HEK293 (cell line): ENCODE results near the gene DLG1.

Source experiments
- PRDM2 ChIP-seq: fragments of 450-650 bp; formaldehyde crosslinking; IDR thresholded peaks from 2 replicates; pipeline ENCODE4 v1.5.1; 2016; ENCODE audit warnings: missing biosample characterization, missing genetic modification characterization, borderline replicate concordance
- SP2 ChIP-seq: fragments of 450-650 bp; formaldehyde crosslinking; IDR thresholded peaks from 2 replicates; pipeline ENCODE4 v1.5.1; 2016; ENCODE audit warnings: missing biosample characterization, missing genetic modification characterization
- TRIM28 ChIP-seq: IDR thresholded peaks from 2 replicates; pipeline ENCODE4 v1.6.1; 2011; ENCODE audit warnings: low read length, control low read depth, borderline replicate concordance
- YY1 ChIP-seq: fragments of 450-650 bp; formaldehyde crosslinking; IDR thresholded peaks from 2 replicates; pipeline ENCODE4 v1.5.1; 2018; ENCODE audit warnings: missing biosample characterization, missing genetic modification characterization
- YY2 ChIP-seq: fragments of 450-650 bp; formaldehyde crosslinking; IDR thresholded peaks from 2 replicates; pipeline ENCODE4 v1.5.1; 2016; ENCODE audit warnings: missing biosample characterization, missing genetic modification characterization
- ZBTB11 ChIP-seq: fragments of 450-650 bp; formaldehyde crosslinking; conservative IDR thresholded peaks from 2 replicates; pipeline ENCODE4 v1.5.1; 2016; ENCODE audit warnings: low read depth, missing biosample characterization, missing genetic modification characterization
- ZBTB20 ChIP-seq: fragments of 450-650 bp; formaldehyde crosslinking; IDR thresholded peaks from 2 replicates; pipeline ENCODE4 v1.5.1; 2016; ENCODE audit warnings: missing biosample characterization, missing genetic modification characterization
- ZBTB21 ChIP-seq: fragments of 450-650 bp; formaldehyde crosslinking; IDR thresholded peaks from 2 replicates; pipeline ENCODE4 v1.5.1; 2017; ENCODE audit warnings: missing biosample characterization, missing genetic modification characterization
- ZBTB44 ChIP-seq: fragments of 450-650 bp; IDR thresholded peaks from 2 replicates; pipeline ENCODE4 v1.5.1; 2018; ENCODE audit warnings: missing biosample characterization, mild to moderate bottlenecking, missing genetic modification characterization
- ZBTB48 ChIP-seq: fragments of 450-650 bp; formaldehyde crosslinking; IDR thresholded peaks from 2 replicates; pipeline ENCODE4 v1.5.1; 2016; ENCODE audit warnings: missing biosample characterization, missing genetic modification characterization
- ZEB2 ChIP-seq: fragments of 450-650 bp; formaldehyde crosslinking; IDR thresholded peaks from 2 replicates; pipeline ENCODE4 v1.5.1; 2016; ENCODE audit warnings: missing biosample characterization, missing genetic modification characterization
- ZFP69B ChIP-seq: fragments of 450-650 bp; formaldehyde crosslinking; IDR thresholded peaks from 2 replicates; pipeline ENCODE4 v1.5.1; 2016; ENCODE audit warnings: missing biosample characterization, missing genetic modification characterization
- ZNF132 ChIP-seq: fragments of 450-650 bp; formaldehyde crosslinking; IDR thresholded peaks from 2 replicates; pipeline ENCODE4 v1.5.1; 2017; ENCODE audit warnings: missing biosample characterization, missing genetic modification characterization, borderline replicate concordance
- ZNF23 ChIP-seq: fragments of 450-650 bp; formaldehyde crosslinking; IDR thresholded peaks from 2 replicates; pipeline ENCODE4 v1.5.1; 2016; ENCODE audit warnings: missing biosample characterization, missing genetic modification characterization, borderline replicate concordance
- ZNF239 ChIP-seq: fragments of 450-650 bp; formaldehyde crosslinking; IDR thresholded peaks from 2 replicates; pipeline ENCODE4 v1.5.1; 2016; ENCODE audit warnings: missing biosample characterization, missing genetic modification characterization
- ZNF335 ChIP-seq: fragments of 450-650 bp; formaldehyde crosslinking; conservative IDR thresholded peaks from 2 replicates; pipeline ENCODE4 v1.5.1; 2016; ENCODE audit warnings: missing biosample characterization, missing genetic modification characterization
- ZNF341 ChIP-seq: fragments of 450-650 bp; formaldehyde crosslinking; IDR thresholded peaks from 2 replicates; pipeline ENCODE4; 2016; ENCODE audit warnings: low read depth, missing biosample characterization, missing genetic modification characterization
- ZNF416 ChIP-seq: fragments of 450-650 bp; formaldehyde crosslinking; IDR thresholded peaks from 2 replicates; pipeline ENCODE4 v1.5.1; 2016; ENCODE audit warnings: missing biosample characterization, missing genetic modification characterization
- ZNF514 ChIP-seq: fragments of 450-650 bp; formaldehyde crosslinking; IDR thresholded peaks from 2 replicates; pipeline ENCODE4 v1.5.1; 2016; ENCODE audit warnings: missing biosample characterization, missing genetic modification characterization
- ZNF677 ChIP-seq: fragments of 450-650 bp; IDR thresholded peaks from 2 replicates; pipeline ENCODE4 v1.5.0; 2018; ENCODE audit warnings: missing biosample characterization, mild to moderate bottlenecking, missing genetic modification characterization, moderate library complexity
- ZSCAN16 ChIP-seq: fragments of 450-650 bp; formaldehyde crosslinking; IDR thresholded peaks from 2 replicates; pipeline ENCODE4 v1.5.1; 2016; ENCODE audit warnings: missing biosample characterization, missing genetic modification characterization
- ZSCAN30 ChIP-seq: fragments of 450-650 bp; IDR thresholded peaks from 2 replicates; pipeline ENCODE4 v1.5.1; 2018; ENCODE audit warnings: missing biosample characterization, mild to moderate bottlenecking, missing genetic modification characterization, moderate library complexity
- TF ChIP-seq, protein P1 (sequence below): fragments of 450-650 bp; formaldehyde crosslinking; IDR thresholded peaks from 2 replicates; pipeline ENCODE4 v1.5.1; 2016; ENCODE audit warnings: missing biosample characterization, missing genetic modification characterization
- TF ChIP-seq, protein P2 (sequence below): IDR thresholded peaks from 2 replicates; pipeline ENCODE4 v1.6.1; 2011; ENCODE audit warnings: mild to moderate bottlenecking, low read depth, low read length, borderline replicate concordance
- TF ChIP-seq, protein P3 (sequence below): fragments of 450-650 bp; formaldehyde crosslinking; IDR thresholded peaks from 2 replicates; pipeline ENCODE4 v1.5.1; 2016; ENCODE audit warnings: missing biosample characterization, missing genetic modification characterization

The DLG1 gene

GRCh38 chr3:197298945-197299854 is 788 bp upstream of the DLG1 start (continued):
- TF ChIP-seq PRDM2 (tag by site-specific recombination) (no peak), ZNF341 (tag by site-specific recombination) (peak; percentile 11; the same call in 1 of the 2 replicates), TRIM28 (no peak), ZEB2 (no peak), ZBTB11 (tag by site-specific recombination) (peak; percentile 37), ZNF132 (tag by site-specific recombination) (no peak), ZFP69B (no peak), ZNF23 (tag by site-specific recombination) (no peak), ZBTB20 (tag by site-specific recombination) (peak; percentile 43), YY2 (tag by site-specific recombination) (no peak), ZSCAN30 (tag by site-specific recombination) (no peak), ZNF335 (tag by site-specific recombination) (peak; percentile 21), ZSCAN16 (tag by site-specific recombination) (no peak), ZNF416 (tag by site-specific recombination) (no peak), ZNF239 (no peak), ZBTB44 (no peak), ZBTB21 (no peak), ZNF677 (no peak), ZBTB48 (tag by site-specific recombination) (peak; percentile 3; the same call in 1 of the 2 replicates), ZNF514 (tag by site-specific recombination) (no peak), YY1 (tag by site-specific recombination) (no peak), SP2 (tag by site-specific recombination) (peak; percentile 26; the same call in 1 of the 2 replicates)
- TF ChIP-seq, protein P1, sequence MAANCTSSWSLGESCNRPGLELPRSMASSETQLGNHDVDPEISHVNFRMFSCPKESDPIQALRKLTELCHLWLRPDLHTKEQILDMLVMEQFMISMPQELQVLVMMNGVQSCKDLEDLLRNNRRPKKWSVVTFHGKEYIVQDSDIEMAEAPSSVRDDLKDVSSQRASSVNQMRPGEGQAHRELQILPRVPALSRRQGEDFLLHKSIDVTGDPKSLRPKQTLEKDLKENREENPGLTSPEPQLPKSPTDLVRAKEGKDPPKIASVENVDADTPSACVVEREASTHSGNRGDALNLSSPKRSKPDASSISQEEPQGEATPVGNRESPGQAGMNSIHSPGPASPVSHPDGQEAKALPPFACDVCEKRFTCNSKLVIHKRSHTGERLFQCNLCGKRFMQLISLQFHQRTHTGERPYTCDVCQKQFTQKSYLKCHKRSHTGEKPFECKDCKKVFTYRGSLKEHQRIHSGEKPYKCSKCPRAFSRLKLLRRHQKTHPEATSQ (tag by site-specific recombination) = no peak
- TF ChIP-seq, protein P2, sequence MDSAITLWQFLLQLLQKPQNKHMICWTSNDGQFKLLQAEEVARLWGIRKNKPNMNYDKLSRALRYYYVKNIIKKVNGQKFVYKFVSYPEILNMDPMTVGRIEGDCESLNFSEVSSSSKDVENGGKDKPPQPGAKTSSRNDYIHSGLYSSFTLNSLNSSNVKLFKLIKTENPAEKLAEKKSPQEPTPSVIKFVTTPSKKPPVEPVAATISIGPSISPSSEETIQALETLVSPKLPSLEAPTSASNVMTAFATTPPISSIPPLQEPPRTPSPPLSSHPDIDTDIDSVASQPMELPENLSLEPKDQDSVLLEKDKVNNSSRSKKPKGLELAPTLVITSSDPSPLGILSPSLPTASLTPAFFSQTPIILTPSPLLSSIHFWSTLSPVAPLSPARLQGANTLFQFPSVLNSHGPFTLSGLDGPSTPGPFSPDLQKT = no peak
- TF ChIP-seq, protein P3, sequence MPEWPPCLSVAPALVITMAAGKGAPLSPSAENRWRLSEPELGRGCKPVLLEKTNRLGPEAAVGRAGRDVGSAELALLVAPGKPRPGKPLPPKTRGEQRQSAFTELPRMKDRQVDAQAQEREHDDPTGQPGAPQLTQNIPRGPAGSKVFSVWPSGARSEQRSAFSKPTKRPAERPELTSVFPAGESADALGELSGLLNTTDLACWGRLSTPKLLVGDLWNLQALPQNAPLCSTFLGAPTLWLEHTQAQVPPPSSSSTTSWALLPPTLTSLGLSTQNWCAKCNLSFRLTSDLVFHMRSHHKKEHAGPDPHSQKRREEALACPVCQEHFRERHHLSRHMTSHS (tag by site-specific recombination) = no peak
